UCSD-AML1 (cell line): ENCODE results near the gene NDUFAF2.
"Not testable (repeated sequence)": the region's sequence is repeated elsewhere in the genome, so short reads cannot be mapped to it uniquely, and the experiment has no call there.

Source experiments
- DNase-seq: peaks from one replicate; lab custom pipeline; 2025; ENCODE audit not compliant: unreplicated experiment; lab: John Stamatoyannopoulos, UW

The NDUFAF2 gene, protein sequence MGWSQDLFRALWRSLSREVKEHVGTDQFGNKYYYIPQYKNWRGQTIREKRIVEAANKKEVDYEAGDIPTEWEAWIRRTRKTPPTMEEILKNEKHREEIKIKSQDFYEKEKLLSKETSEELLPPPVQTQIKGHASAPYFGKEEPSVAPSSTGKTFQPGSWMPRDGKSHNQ

DNA sequence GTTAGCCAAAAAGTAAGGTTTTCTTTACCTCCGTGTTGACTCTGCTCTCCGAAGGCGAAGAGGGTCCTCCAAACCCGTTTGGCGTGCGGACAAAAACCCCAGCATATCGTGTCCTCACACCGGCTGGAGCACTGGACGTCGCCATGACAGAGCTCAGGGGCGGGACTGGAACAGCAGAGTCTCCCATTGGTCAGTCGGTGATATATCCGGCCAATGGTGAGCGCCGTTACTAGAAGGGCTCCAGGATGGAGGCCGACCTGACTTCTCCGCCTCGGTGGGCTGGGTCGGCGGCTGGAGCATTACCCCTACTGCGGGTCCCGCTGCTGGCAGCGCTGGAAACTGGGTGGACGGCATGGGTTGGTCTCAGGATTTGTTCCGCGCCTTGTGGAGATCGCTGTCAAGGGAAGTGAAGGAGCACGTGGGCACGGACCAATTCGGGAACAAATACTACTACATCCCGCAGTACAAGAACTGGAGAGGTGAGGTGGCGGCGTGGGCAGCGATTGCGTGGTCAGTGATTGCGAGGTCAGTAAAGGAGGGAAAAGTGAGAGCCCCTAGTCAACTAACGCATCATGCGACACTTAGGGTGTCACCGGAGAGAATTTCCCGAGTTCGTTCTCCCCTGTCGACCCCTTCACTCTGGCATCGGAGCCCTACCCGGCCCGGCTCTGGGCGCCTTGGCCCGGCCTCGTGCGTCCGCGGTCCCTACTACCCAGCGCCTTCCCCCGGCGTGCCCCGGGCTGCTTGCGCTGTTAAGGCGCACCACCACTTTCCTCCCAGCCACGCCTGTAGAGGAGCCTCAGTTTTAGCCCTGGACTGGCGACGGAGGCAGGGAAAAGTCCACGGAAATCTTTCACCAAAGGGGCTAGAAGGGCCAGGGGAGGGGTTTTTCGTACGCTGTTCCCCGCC, at the start of gene NDUFAF2, which contains the start of gene ERCC8:
NDUFAF2 (plus strand) TSS at position 302 of the 909 bp plus-strand sequence; CDS start at position 353, 51 bp downstream.
ERCC8 (minus strand) TSS at position 167 of the 909 bp plus-strand sequence; CDS start at position 105, 62 bp downstream.
- peak; percentile 86 for DNase-seq

- DNase-seq = no peak
Observed at GRCh38 chr5:60896991-60897390, 48.0 kb upstream of the NDUFAF2 start.

DNA sequence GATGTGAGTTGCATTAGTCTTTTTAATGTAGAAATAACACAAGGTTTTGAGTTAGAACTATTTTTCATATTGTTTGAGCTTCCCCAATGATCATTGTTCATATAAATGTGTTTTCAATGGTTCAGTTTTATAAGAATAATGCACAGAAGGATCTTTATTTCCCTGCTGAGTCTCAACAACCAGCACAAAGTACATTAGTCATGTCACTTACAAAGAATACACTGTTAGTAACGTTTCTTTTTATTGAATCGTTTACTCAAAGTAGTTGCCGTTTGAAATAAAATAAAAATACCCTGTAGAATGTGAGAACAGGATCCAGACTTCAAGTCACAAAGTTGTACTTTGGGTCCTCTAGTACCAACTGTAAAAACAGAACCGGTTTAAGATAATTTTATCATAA, 41.6 kb upstream of the NDUFAF2 start:
- DNase-seq = no peak

DNA sequence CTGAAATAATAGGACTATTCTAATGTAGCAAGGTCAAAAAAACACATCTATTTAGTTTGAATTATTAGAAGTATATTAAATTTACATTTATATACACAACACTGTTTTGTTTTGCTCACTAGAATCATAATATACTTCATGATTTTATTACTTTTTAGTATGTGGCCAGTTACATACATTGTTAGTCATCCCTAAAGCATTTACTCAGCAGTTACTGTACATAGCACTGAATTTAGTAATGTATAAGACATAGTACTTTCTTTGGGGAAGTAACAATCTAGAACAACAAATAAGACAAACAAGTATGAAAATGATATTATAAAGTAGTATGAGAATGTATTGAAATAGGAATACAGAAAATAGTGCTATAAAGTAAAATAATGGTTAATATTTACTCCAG, 28.4 kb upstream of the NDUFAF2 start:
- DNase-seq = no peak

DNA sequence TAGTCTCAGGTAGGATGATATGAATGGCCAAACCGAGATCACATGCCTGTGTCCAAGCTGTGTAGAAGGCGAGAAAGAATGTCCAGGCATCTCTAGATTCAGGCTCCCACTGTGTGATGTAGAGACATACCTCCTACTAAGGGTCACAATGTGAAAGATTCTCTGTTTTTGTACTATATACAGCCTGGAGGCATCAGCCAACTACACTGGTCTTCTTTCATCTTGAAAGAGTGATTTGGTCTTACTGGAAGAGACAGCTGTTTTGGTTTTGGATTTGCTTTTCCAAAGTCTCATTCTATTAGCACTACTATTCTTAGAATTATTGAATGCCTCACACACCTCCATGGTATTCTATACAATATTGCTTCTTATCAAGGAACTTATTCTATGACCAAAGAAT, 26.5 kb upstream of the NDUFAF2 start:
- no peak for DNase-seq

DNA sequence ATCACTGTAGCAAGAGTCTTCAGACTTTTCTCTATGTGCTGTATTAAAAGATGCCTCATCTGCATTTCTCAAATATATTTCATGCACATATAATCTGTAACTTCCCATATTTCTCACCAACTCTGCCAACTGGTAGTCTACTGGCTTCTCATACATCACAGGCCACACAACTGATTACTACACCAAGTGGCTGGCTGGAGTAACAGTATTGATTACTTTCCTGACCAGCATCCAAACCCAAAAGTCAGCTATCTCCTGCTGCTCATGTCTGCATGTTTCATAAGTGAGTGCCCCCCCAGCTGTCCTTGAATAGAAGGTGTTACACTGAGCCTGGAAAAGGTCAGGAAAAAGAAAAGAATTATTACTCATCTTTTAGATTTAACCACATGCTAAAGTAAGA, 17.6 kb upstream of the NDUFAF2 start:
- no peak for DNase-seq

- no peak for DNase-seq
Observed at GRCh38 chr5:60929024-60929423, 16.0 kb upstream of the NDUFAF2 start.

GRCh38 chr5:60943624-60944023, 1.4 kb upstream of the NDUFAF2 start:
- no peak for DNase-seq

DNA sequence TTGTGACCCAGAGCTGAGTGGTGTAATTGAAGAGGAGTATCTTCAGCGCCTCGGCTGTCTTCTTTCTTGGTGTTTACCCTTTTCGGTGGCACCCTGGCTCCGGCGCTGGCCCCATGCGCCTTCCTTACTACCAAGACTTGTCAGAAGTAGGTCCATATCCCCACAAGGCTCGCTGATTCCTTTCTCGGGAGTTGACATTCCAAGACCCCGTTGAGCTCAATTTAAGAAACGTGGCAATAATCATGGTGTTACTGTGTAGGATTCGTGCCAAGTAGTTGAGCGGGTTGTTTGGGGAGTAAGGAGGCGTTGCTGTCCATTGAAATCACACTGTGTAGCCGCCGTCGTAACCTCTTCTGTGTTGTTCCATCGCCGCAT, 795 bp downstream of the NDUFAF2 start:
- no peak for DNase-seq

DNA sequence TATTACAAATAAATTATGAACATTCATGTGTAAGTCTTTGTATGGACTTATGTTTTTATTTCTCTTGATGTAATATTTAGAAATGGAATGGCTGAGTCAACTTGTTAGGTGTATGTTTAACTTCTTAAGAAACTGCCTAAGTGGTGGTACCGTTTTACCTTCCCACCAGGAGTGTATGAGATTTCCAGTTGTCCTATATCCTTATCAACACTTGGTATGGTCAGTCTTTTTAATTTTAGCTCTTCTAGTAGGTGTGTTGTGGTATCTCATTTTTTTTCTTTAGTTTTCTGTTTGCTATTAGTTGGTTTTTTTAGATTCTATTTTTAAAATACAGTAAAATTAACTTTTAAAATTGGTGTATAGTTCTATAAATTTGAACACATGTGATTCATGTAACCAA, 3.7 kb downstream of the NDUFAF2 start:
- no peak for DNase-seq

DNA sequence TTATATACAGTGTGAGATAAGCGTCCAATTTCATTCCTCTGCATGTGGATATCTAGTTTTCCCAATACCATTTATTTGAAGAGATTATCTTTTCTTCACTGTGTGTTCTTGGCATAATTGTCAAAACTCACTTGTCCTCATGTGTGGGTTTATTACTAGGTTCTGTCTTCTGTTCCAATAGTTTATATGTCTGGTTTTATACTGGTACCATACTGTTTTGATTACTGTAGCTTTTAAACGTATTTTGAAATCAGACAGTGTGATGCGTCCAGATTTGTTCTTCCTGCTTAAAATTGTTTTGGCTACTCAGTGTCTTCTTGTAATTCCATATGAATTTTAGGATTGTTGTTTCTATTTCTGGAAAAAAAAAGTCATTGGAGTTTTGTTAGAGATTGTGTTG, 10.2 kb downstream of the NDUFAF2 start:
- no peak for DNase-seq

DNA sequence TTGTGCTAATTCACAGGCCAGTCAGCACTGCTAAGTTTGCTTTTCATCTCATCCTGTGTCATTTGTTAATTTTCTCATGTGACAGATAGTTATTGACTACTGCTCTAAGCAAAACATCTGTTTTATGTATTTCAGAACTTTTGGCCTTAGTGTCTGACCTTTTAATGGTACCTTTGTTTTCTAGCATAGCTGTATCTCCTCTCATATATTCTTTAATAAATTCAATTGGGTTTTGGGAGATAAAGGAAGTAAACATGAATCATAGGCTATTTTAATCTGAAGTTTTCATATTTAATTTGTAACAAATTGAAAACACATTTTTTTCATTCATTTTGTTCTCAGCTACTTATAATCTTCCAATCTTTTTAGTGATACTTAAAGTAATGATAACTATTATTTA, 13.1 kb downstream of the NDUFAF2 start:
- DNase-seq = no peak

- DNase-seq = no peak
Observed at GRCh38 chr5:60958712-60959111, 13.7 kb downstream of the NDUFAF2 start.

DNA sequence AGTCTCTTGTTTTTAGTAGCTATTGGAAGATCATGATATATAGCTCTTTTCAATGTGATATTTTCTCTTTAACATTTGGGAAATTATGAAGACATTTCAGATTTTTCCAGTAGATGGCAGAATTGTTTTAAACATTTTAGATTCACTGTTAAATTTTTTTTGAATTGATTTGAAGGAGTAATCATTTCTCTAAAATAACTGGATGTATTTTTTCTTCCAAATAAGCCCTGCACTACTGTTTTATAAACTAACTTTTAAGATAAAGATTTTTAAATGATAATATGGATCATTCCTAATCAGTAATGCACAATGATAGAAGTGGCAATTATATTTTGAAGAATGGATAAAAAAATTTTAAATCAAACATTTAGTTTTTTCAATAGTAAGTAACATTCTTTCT, 14.2 kb downstream of the NDUFAF2 start:
- no peak for DNase-seq

DNA sequence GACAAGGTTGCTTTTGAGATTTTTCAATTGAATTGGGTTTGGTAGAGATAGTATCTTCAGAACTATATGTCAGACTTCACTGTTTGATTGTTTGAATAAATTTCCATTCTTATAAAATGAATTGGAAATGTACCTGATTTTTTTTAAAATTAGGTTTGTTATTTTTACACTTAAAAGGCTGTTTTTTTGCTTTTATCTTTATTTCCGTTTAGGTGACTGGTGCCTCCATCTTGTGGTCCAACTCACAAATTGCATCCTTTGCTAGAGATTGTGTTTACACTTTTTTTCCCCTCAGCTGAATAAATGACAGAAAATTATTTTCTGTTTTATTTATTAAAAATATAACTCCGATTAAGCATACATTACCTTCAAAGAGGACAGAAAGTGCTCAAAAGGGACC, 15.6 kb downstream of the NDUFAF2 start:
- DNase-seq = no peak

DNA sequence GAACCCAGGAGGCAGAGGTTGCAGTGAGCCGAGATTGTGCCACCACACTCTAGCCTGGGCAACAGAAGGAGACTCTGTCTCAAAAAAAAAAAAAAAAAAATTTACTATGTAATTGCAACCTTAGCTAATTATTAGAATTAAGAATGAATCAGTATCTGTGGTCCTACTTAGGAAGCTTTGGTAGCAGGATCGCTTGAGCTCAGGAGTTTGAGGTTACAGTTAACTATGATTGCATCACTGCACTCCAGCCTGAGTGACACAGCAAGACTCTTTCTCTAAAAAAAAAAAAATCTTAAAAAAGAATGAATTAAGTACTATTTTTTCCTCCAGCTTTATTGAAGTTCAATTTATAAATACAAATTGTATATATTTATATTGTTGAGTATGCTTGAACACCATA, 16.7 kb downstream of the NDUFAF2 start:
- no peak for DNase-seq

GRCh38 chr5:60972231-60972630, 27.2 kb downstream of the NDUFAF2 start:
- DNase-seq = no peak

- no peak for DNase-seq
Observed at GRCh38 chr5:60977956-60978737, 33.1 kb downstream of the NDUFAF2 start.

GRCh38 chr5:60978968-60979367, 34.0 kb downstream of the NDUFAF2 start:
- DNase-seq = no peak

GRCh38 chr5:60980511-60980910, 35.5 kb downstream of the NDUFAF2 start:
- no peak for DNase-seq

DNA sequence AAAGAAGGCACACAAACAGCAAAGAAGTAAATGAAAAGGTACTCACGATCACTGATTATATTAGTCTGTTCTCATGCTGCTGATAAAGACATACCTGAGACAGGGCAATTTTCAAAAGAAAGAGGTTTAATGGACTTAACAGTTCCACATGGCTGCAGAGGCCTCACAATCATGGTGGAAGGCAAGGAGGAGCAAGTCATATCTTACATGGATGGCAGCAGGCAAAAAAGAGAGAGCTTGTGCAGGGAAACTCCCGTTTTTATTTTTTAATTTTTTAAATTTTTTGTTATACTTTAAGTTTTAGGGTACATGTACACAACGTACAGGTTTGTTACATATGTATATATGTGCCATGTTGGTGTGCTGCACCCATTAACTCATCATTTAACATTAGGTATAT, 37.1 kb downstream of the NDUFAF2 start:
- not testable (repeated sequence) for DNase-seq

GRCh38 chr5:60989790-60990189, 44.8 kb downstream of the NDUFAF2 start:
- no peak for DNase-seq
